GM23338 (cell line): ENCODE measurements around the gene VDR. TPM values are rescaled to one million over a fixed set of nuclear protein-coding genes. Genes with fewer than 3 reads are reported as not detected.

ENCODE experiments used
- ATAC-seq: fragments of 200-7000 bp; cut with Tn5 transposase; 3 replicates; pipeline ENCODE4 v1.9.1; 2020
- DNase-seq: peaks from one replicate; pipeline ENCODE4 v3.0.0-alpha.2; 2015; ENCODE audit warnings: low spot score
- H2AFZ ChIP-seq: fragments of 200-600 bp; sonication (generic); 2 replicates; pipeline ENCODE4 v1.8.0; 2016; ENCODE audit warnings: antibody characterized with exemption, mild to moderate bottlenecking, moderate library complexity
- H3F3A ChIP-seq: fragments of 200-600 bp; sonication (generic); replicated peaks from 2 replicates; pipeline ENCODE4 v1.8.0; 2017; ENCODE audit warnings: antibody characterized with exemption, mixed run types, low read depth
- H3K27ac ChIP-seq: fragments of 200-600 bp; sonication (generic); 2 replicates; pipeline ENCODE4 v1.6.1; 2016; ENCODE audit warnings: low read depth
- H3K27me3 ChIP-seq: fragments of 200-600 bp; sonication (generic); 2 replicates; pipeline ENCODE4 v1.8.0; 2016; ENCODE audit warnings: mild to moderate bottlenecking, mixed run types, moderate library complexity; ENCODE audit not compliant: insufficient read depth
- H3K36me3 ChIP-seq: fragments of 200-600 bp; sonication (generic); 2 replicates; pipeline ENCODE4 v1.8.0; 2016; ENCODE audit warnings: mild to moderate bottlenecking; ENCODE audit not compliant: insufficient read depth
- H3K4me1 ChIP-seq: fragments of 200-600 bp; sonication (generic); 2 replicates; pipeline ENCODE4 v1.8.0; 2016; ENCODE audit warnings: mild to moderate bottlenecking, moderate library complexity; ENCODE audit not compliant: insufficient read depth
- H3K4me2 ChIP-seq: fragments of 200-600 bp; sonication (generic); 2 replicates; pipeline ENCODE4 v1.7.1; 2017; ENCODE audit warnings: mixed run types
- H3K4me3 ChIP-seq: fragments of 200-600 bp; sonication (generic); 2 replicates; pipeline ENCODE4 v1.6.1; 2016; ENCODE audit warnings: mixed run types
- H3K79me2 ChIP-seq: fragments of 200-600 bp; sonication (generic); replicated peaks from 2 replicates; pipeline ENCODE4 v1.8.0; 2017; ENCODE audit warnings: mild to moderate bottlenecking; ENCODE audit not compliant: insufficient read depth
- H3K9me2 ChIP-seq: fragments of 200-600 bp; sonication (generic); 2 replicates; pipeline ENCODE4 v1.8.0; 2017; ENCODE audit not compliant: insufficient read depth
- H4K20me1 ChIP-seq: fragments of 200-600 bp; sonication (generic); replicated peaks from 2 replicates; pipeline ENCODE4 v1.8.0; 2017; ENCODE audit warnings: mild to moderate bottlenecking; ENCODE audit not compliant: insufficient read depth
- H3K27ac Mint-ChIP-seq: 2 replicates; pipeline ENCODE4 v1.8.0; 2020; ENCODE audit warnings: inconsistent platforms, mild to moderate bottlenecking, moderate library complexity, mixed read lengths
- H3K27me3 Mint-ChIP-seq: 3 replicates; pipeline ENCODE4 v1.8.0; 2022; ENCODE audit warnings: low read depth, mild to moderate bottlenecking, moderate library complexity, mixed read lengths, inconsistent platforms; ENCODE audit not compliant: insufficient read depth, poor library complexity
- H3K36me3 Mint-ChIP-seq: 3 replicates; pipeline ENCODE4 v1.8.0; 2021; ENCODE audit warnings: low read depth, mild to moderate bottlenecking, inconsistent platforms, moderate library complexity, mixed read lengths
- H3K4me1 Mint-ChIP-seq: 3 replicates; pipeline ENCODE4 v1.8.0; 2020; ENCODE audit warnings: mild to moderate bottlenecking, inconsistent platforms, mixed read lengths
- H3K4me3 Mint-ChIP-seq: 3 replicates; pipeline ENCODE4 v1.8.0; 2021; ENCODE audit warnings: moderate library complexity, mild to moderate bottlenecking, inconsistent platforms, mixed read lengths
- H3K9me3 Mint-ChIP-seq: 3 replicates; pipeline ENCODE4 v1.8.0; 2020; ENCODE audit warnings: moderate library complexity, mild to moderate bottlenecking, inconsistent platforms, mixed read lengths
- CREB1 ChIP-seq: fragments of 250-450 bp; sonication (Bioruptor Pico); IDR thresholded peaks from 2 replicates; pipeline ENCODE4 v1.5.0; 2020; ENCODE audit warnings: low read depth, mild to moderate bottlenecking, moderate library complexity
- CTCF ChIP-seq, 2 experiments: fragments of 200-600 bp in 1 of 2; sonication (generic) in 1 of 2; conservative IDR thresholded peaks; 2 replicates each; pipeline versions ENCODE4 v1.5.1 to v1.6.1; 2016 to 2017; ENCODE audit warnings: antibody characterized with exemption in 2 of 2, low read depth in 2 of 2, mild to moderate bottlenecking in 2 of 2, moderate library complexity in 1 of 2
- ETS1 ChIP-seq: IDR thresholded peaks from 2 replicates; pipeline ENCODE4 v1.6.1; 2016; ENCODE audit warnings: antibody characterized with exemption
- EZH2 ChIP-seq: fragments of 200-600 bp; sonication (generic); IDR thresholded peaks from one replicate; pipeline ENCODE4 v1.8.0; 2017; ENCODE audit warnings: antibody characterized with exemption, mild to moderate bottlenecking, low read depth; ENCODE audit not compliant: unreplicated experiment
- EZH2phosphoT487 ChIP-seq: fragments of 200-600 bp; sonication (generic); IDR thresholded peaks from one replicate; pipeline ENCODE4 v1.8.1; 2018; ENCODE audit warnings: antibody characterized with exemption; ENCODE audit not compliant: unreplicated experiment
- JUNB ChIP-seq: IDR thresholded peaks from one replicate; pipeline ENCODE4 v1.6.1; 2016; ENCODE audit warnings: antibody characterized with exemption; ENCODE audit not compliant: unreplicated experiment
- NANOG ChIP-seq: IDR thresholded peaks from 2 replicates; pipeline ENCODE4 v1.6.1; 2016; ENCODE audit warnings: antibody characterized with exemption, borderline replicate concordance
- POLR2AphosphoS5 ChIP-seq: IDR thresholded peaks from 2 replicates; pipeline ENCODE4 v1.6.1; 2016; ENCODE audit warnings: antibody characterized with exemption, low read depth
- REST ChIP-seq: IDR thresholded peaks from one replicate; pipeline ENCODE4 v1.6.1; 2018; ENCODE audit warnings: antibody characterized with exemption; ENCODE audit not compliant: unreplicated experiment
- STAT1 ChIP-seq: IDR thresholded peaks from one replicate; pipeline ENCODE4 v1.6.1; 2016; ENCODE audit warnings: antibody characterized with exemption; ENCODE audit not compliant: unreplicated experiment
- ZNF114 ChIP-seq: fragments of 250-450 bp; sonication (Bioruptor Pico); IDR thresholded peaks from 2 replicates; pipeline ENCODE4 v1.5.0; 2020; ENCODE audit warnings: mild to moderate bottlenecking, moderate library complexity
- ZNF331 ChIP-seq: fragments of 250-450 bp; sonication (Bioruptor Pico); IDR thresholded peaks from 2 replicates; pipeline ENCODE4 v1.5.0; 2020; ENCODE audit warnings: low read depth, mild to moderate bottlenecking, moderate library complexity
- ZNF462 ChIP-seq: fragments of 250-450 bp; sonication (Bioruptor Pico); IDR thresholded peaks from 2 replicates; pipeline ENCODE4 v1.5.0; 2020; ENCODE audit warnings: mild to moderate bottlenecking, moderate library complexity
- polyA plus RNA-seq: library from polyadenylated mRNA; unstranded; fragments of >200 nt; fragmentation: Nextera tagmentation; extraction: Ambion mirVana; gene quantifications from 2 replicates; pipeline ENCODE4 v1.2.1, GENCODE V29; 2016
- total RNA-seq: library from RNA; depleted of rRNA; stranded (reverse); fragments of >200 nt; shearing (Covaris generic); gene quantifications from 2 replicates; pipeline ENCODE4 v1.2.3, GENCODE V29; 2014

The VDR gene
- total and polyA plus RNA-seq, 2 experiments from 2014 or later: 0.37 to 1.4 TPM

- no peak overlapping the region; the same call in 1 of the 2 replicates for H3K4me3 ChIP-seq
- peak overlapping the region; percentile 44; the same call in 2 of the 3 replicates for H3K4me3 Mint-ChIP-seq
- H3K4me1 ChIP-seq: peaks cover 13% of the 10 kb centered on the region
- TF ChIP-seq EZH2phosphoT487 (no peak), CTCF (conservative IDR thresholded peaks at IDR 0.05; ENCODE audit: low read depth in 2 of 2) (no peak), ETS1 (no peak), STAT1 (no peak), POLR2AphosphoS5 (no peak), ZNF114 (CRISPR knock-in tag) (no peak), ZNF331 (no peak), EZH2 (no peak), NANOG (no peak), CREB1 (no peak), ZNF462 (no peak), REST (no peak), JUNB (no peak)
- H3F3A ChIP-seq: no peaks in the 10 kb centered on the region
- peak overlapping the region; percentile 98 for H2AFZ ChIP-seq
- no peaks in the 10 kb centered on the region for H3K9me2 ChIP-seq
- H3K9me3 Mint-ChIP-seq: no peaks in the 10 kb centered on the region
- H3K4me1 Mint-ChIP-seq: peaks cover 16% of the 10 kb centered on the region
- peaks cover 24% of the 10 kb centered on the region for H3K27me3 Mint-ChIP-seq
- no peak overlapping the region for H3K27ac Mint-ChIP-seq
- H3K79me2 ChIP-seq: no peaks in the 10 kb centered on the region
- H3K36me3 Mint-ChIP-seq: no peaks in the 10 kb centered on the region; the same call in 2 of the 3 replicates
- H3K4me2 ChIP-seq: peak overlapping the region; percentile 78
- DNase-seq (no peak), ATAC-seq (peak; percentile 7)
- no peaks in the 10 kb centered on the region for H3K36me3 ChIP-seq
- peaks cover 20% of the 10 kb centered on the region for H3K27me3 ChIP-seq
- H3K27ac ChIP-seq: no peak overlapping the region
- no peaks in the 10 kb centered on the region for H4K20me1 ChIP-seq
These were observed 36.6 kb upstream of the VDR start for GRCh38 chr12:47941475-47941780.
